Measurements from ENCODE around the gene DOK6.

DOK6 gene

GRCh38 chr18:69647702-69648101, 247.0 kb downstream of the DOK6 start:
- no peak for DNase-seq (ENCODE audit: low spot score)
- in situ Hi-C loops (cut with MboI; ENCODE audit: low sequenced_read_pairs, unreplicated experiment), result loop anchor here (25.0 kb wide), 1 partner anchor 440 kb away; no protein-coding TSS in a partner anchor
- no peak for TF ChIP-seq CTCF (IDR thresholded peaks at IDR 0.05; ENCODE audit: borderline replicate concordance, control extremely low read depth, extremely low read depth, insufficient read depth, missing control alignments)

- DNase-seq (ENCODE audit: low spot score), result no peak
- TF ChIP-seq CTCF (IDR thresholded peaks at IDR 0.05; ENCODE audit: borderline replicate concordance, control extremely low read depth, extremely low read depth, insufficient read depth, missing control alignments), result no peak
- in situ Hi-C loops (cut with MboI; ENCODE audit: low sequenced_read_pairs, unreplicated experiment), result loop anchor here (25.0 kb wide), 1 partner anchor 439 kb away; no protein-coding TSS in a partner anchor
Observed at GRCh38 chr18:69648486-69648885, 247.8 kb downstream of the DOK6 start.

GRCh38 chr18:69649684-69650083, 249.0 kb downstream of the DOK6 start:
- TF ChIP-seq CTCF (IDR thresholded peaks at IDR 0.05; ENCODE audit: borderline replicate concordance, control extremely low read depth, extremely low read depth, insufficient read depth, missing control alignments), result no peak
- no peak for DNase-seq (ENCODE audit: low spot score)
- in situ Hi-C loops (cut with MboI; ENCODE audit: low sequenced_read_pairs, unreplicated experiment), result loop anchor here (25.0 kb wide), 1 partner anchor 438 kb away; no protein-coding TSS in a partner anchor

GRCh38 chr18:69651243-69651642, 250.6 kb downstream of the DOK6 start:
- no peak for DNase-seq (ENCODE audit: low spot score)
- in situ Hi-C loops (cut with MboI; ENCODE audit: low sequenced_read_pairs, unreplicated experiment), result no loop called here
- no peak for TF ChIP-seq CTCF (IDR thresholded peaks at IDR 0.05; ENCODE audit: borderline replicate concordance, control extremely low read depth, extremely low read depth, insufficient read depth, missing control alignments)

GRCh38 chr18:69655816-69656215, 255.1 kb downstream of the DOK6 start:
- in situ Hi-C loops (cut with MboI; ENCODE audit: low sequenced_read_pairs, unreplicated experiment), result no loop called here
- TF ChIP-seq CTCF (IDR thresholded peaks at IDR 0.05; ENCODE audit: borderline replicate concordance, control extremely low read depth, extremely low read depth, insufficient read depth, missing control alignments), result no peak
- no peak for DNase-seq (ENCODE audit: low spot score)

- DNase-seq (ENCODE audit: low spot score), result no peak
- no peak for TF ChIP-seq CTCF (IDR thresholded peaks at IDR 0.05; ENCODE audit: borderline replicate concordance, control extremely low read depth, extremely low read depth, insufficient read depth, missing control alignments)
- in situ Hi-C loops (cut with MboI; ENCODE audit: low sequenced_read_pairs, unreplicated experiment), result no loop called here
Observed at GRCh38 chr18:69658103-69658502, 257.4 kb downstream of the DOK6 start.

GRCh38 chr18:69658685-69659084, 258.0 kb downstream of the DOK6 start:
- TF ChIP-seq CTCF (IDR thresholded peaks at IDR 0.05; ENCODE audit: borderline replicate concordance, control extremely low read depth, extremely low read depth, insufficient read depth, missing control alignments), result no peak
- DNase-seq (ENCODE audit: low spot score), result no peak
- in situ Hi-C loops (cut with MboI; ENCODE audit: low sequenced_read_pairs, unreplicated experiment), result no loop called here

Data from GM13976 (cell line).